A549 treated with Hydrocortisone at 1 μM for 4 hours (cell line): Measurements from ENCODE around the gene SLFN12. TPM values are rescaled to one million over a fixed set of nuclear protein-coding genes. Genes with fewer than 3 reads are reported as not detected.

ENCODE experiments used
- total RNA-seq: library from RNA; stranded (reverse); fragments of 200-300 nt; extraction: Qiagen RNA extraction; gene quantifications from 5 replicates; pipeline ENCODE4 v1.2.3, GENCODE V29; 2022

SLFN12 gene
- 0.05 to 0.07 TPM (median 0.05 TPM) in 3 of 5 replicates, not detected in the others for total RNA-seq

DNA sequence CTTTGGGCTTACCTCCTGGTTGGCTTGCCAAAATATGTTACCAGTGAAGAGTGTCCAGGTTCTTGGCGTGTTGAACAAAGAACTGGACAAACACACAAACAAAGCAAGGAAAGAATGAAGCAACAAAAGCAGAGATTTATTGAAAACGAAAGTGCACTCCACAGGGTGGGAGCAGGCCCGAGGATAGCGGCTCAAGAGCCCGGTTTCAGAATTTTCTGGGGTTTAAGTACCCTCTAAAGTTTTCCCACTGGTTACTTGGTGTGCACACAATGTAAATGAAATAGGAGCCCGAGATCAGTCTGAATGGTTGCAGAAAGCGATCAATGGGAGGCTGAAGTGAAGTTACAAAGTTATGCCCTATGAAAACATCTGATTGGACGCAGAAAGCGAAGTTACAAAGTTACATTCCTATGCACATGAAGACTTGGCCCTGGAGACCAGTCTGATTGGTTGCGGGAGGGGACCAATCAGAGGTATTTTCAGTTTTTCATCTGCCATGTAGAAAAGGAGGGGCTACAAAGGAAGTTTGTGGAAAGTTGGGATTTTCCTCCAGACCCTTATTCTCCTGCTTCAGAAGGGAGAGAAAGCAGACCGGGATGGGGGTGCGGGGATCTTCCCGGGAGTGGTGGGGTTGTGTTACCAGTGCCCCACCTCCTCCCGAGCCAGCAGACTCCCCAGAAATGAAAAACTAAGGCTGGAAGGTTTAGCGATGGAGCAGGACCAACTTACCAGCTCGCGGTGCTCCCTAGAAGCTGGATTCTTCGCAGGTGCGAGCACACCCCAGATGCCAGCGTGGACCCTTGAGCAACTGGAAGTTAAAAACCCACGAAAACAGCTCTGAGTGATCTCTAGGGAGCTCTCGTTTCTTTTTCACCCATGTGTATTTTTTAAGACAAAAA lies at the start of gene SLFN12:
Gene SLFN12, minus strand, starts transcription at position 325 of the 899 bp plus-strand sequence. CDS start 9,472 bp downstream, outside the sequence.

DNA sequence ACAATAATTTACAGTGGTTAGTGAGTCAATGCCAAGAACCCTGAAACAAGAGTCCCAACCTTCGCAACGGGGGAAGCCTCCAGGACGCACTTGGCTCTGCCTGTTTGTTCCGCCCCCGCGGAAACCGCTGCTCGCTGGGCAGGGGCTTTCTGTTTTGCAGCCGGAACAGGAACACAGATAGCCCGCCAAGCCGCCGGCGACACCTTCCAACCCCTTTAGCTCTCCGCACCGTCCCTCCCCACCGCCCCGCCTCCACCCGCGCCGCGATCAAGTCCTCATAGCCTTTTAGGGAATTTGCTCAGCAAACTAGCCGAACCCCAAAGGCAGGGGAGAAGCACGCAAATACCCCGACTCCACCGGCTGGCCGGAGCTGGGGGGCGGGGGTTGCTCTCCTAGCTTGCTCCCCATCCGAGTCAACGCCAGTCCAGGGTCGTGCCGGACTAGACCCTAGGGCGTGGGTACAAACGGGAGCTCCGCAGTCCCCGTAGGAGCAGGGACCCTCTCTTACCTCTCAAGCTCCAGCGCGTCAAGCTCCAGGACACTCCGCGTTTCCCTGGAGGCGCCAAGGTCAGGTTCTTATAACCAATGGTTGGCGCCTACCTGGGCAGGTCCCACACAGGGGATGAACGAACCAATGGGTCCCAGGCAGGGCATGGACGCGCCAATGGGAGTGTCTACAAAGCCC lies 16.1 kb upstream of the SLFN12 start, which contains the start of gene SLFN13:
Gene SLFN13, minus strand, starts transcription at position 553 of the 685 bp plus-strand sequence. CDS start 3,086 bp downstream, outside the sequence.

GRCh38 chr17:35373534-35373983 lies 58.7 kb downstream of the SLFN12 start, which contains the start of gene SLFN11:
SLFN11 (minus strand) TSS chr17:35373621; CDS start chr17:35363807, 9,814 bp downstream.

Other genes with a start within 250 kb of the SLFN12 start
- gene SLC35G3, start 238.1 kb downstream of the SLFN12 start, total RNA-seq = not detected in 5 replicates
- gene SLFN5, start 189.4 kb downstream of the SLFN12 start, total RNA-seq = 2.5 to 3.3 TPM (median 3.2 TPM) in 5 replicates
- gene SLFN11, start 58.9 kb downstream of the SLFN12 start, total RNA-seq = 3.7 to 9.2 TPM (median 5.8 TPM) in 5 replicates
- 3.4 to 4.4 TPM (median 4.0 TPM) in 5 replicates for gene SLFN13, start 16.3 kb upstream of the SLFN12 start, total RNA-seq
- gene SLFN12L, start 105.2 kb upstream of the SLFN12 start, total RNA-seq = not detected in 5 replicates
- gene SLFN14, start 128.3 kb upstream of the SLFN12 start, total RNA-seq = not detected in 5 replicates
- gene PEX12, start 146.1 kb upstream of the SLFN12 start, total RNA-seq = 8.2 to 9.8 TPM (median 9.0 TPM) in 5 replicates
- gene AP2B1, start 154.8 kb upstream of the SLFN12 start, total RNA-seq = 119 to 174 TPM (median 133 TPM) in 5 replicates